K562 (cell line): ENCODE measurements around the gene SRC. TPM values are rescaled to one million over a fixed set of nuclear protein-coding genes. Genes with fewer than 3 reads are reported as not detected.

Experiments used
- ARID2 ChIP-seq: fragments of 450-650 bp; IDR thresholded peaks from 2 replicates; pipeline ENCODE4 v1.6.1; 2017; ENCODE audit warnings: antibody characterized with exemption, mild to moderate bottlenecking
- ASH1L ChIP-seq: fragments of 450-650 bp; IDR thresholded peaks from 2 replicates; pipeline ENCODE4 v1.6.1; 2018; ENCODE audit warnings: borderline replicate concordance, mild to moderate bottlenecking, low read depth; ENCODE audit not compliant: partially characterized antibody
- CBX8 ChIP-seq: fragments of 200-600 bp; sonication (generic); IDR thresholded peaks from 2 replicates; pipeline ENCODE4 v1.6.1; 2012; ENCODE audit warnings: borderline replicate concordance, mixed run types, low read depth, mild to moderate bottlenecking, moderate library complexity, mixed read lengths, low read length, control low read depth, inconsistent platforms; ENCODE audit not compliant: poor library complexity, severe bottlenecking; ENCODE audit errors: extremely low read depth
- CCAR2 ChIP-seq: fragments of 200-400 bp; formaldehyde crosslinking; IDR thresholded peaks from 2 replicates; pipeline ENCODE4 v1.6.1; 2017; ENCODE audit warnings: mild to moderate bottlenecking, low read depth, low read length
- EWSR1 ChIP-seq: fragments of 450-650 bp; IDR thresholded peaks from 2 replicates; pipeline ENCODE4 v1.6.1; 2018; ENCODE audit warnings: borderline replicate concordance, mild to moderate bottlenecking, low read depth, moderate library complexity; ENCODE audit not compliant: partially characterized antibody
- GABPA ChIP-seq: fragments of 200-800 bp; sonication (Bioruptor generic); conservative IDR thresholded peaks from 2 replicates; pipeline ENCODE4 v1.6.1; 2016; ENCODE audit warnings: low read depth, missing genetic modification characterization, missing compliant biosample characterization
- HNRNPUL1 ChIP-seq: fragments of 200-400 bp; formaldehyde crosslinking; IDR thresholded peaks from 2 replicates; pipeline ENCODE4 v1.6.1; 2017; ENCODE audit warnings: low read length
- NELFE ChIP-seq: IDR thresholded peaks from 2 replicates; pipeline ENCODE4 v1.6.1; 2011; ENCODE audit warnings: mild to moderate bottlenecking; ENCODE audit not compliant: insufficient read depth, insufficient read length
- PKNOX1 ChIP-seq: fragments of 450-650 bp; IDR thresholded peaks from 2 replicates; pipeline ENCODE4 v1.6.1; 2016
- RBM39 ChIP-seq: fragments of 200-400 bp; formaldehyde crosslinking; optimal IDR thresholded peaks from 2 replicates; pipeline ENCODE3; 2018; ENCODE audit warnings: low read depth, low read length
- TAF7 ChIP-seq: fragments of 450-650 bp; IDR thresholded peaks from 2 replicates; pipeline ENCODE4 v1.6.1; 2016; ENCODE audit warnings: missing genetic modification characterization, missing compliant biosample characterization
- ZBTB1 ChIP-seq: sonication (generic); formaldehyde crosslinking; IDR thresholded peaks from 2 replicates; pipeline ENCODE4 v1.8.1; 2023; ENCODE audit warnings: missing genetic modification reagents, low read depth, mild to moderate bottlenecking, borderline replicate concordance
- polyA plus RNA-seq, 8 experiments: library from polyadenylated mRNA; depleted of rRNA in 4 of 8; stranded (reverse) in 5 of 8; unstranded in 3 of 8; fragments of >200 nt; fragmentation: Nextera tagmentation in 2 of 8; fragmentation: Illumina TruSeq in 1 of 8; extraction: Ambion mirVana in 2 of 8; extraction: Trizol in 1 of 8; gene quantifications; 2 replicates each; pipeline versions ENCODE4 v1.2.1 to v1.2.3, GENCODE V29; 2011 to 2014; ENCODE audit warnings: inconsistent platforms in 1 of 8, missing spikeins in 1 of 8
- total RNA-seq, 7 experiments: library from RNA; depleted of rRNA in 6 of 7; stranded (reverse); fragments of >200 nt in 6 of 7; fragmentation: Illumina TruSeq in 2 of 7; extraction: Trizol in 2 of 7; gene quantifications; 2 replicates each; pipeline versions ENCODE4 v1.2.1 to v1.2.3, GENCODE V29; 2011 to 2021; ENCODE audit warnings: low replicate concordance in 1 of 7
- TF ChIP-seq, protein P1 (sequence below), 2 experiments: fragments of 450-650 bp; formaldehyde crosslinking in 1 of 2; IDR thresholded peaks; 2 replicates each; pipeline versions ENCODE4 v1.4.0 to v1.6.1; 2014 to 2020; ENCODE audit warnings: mild to moderate bottlenecking in 2 of 2, borderline replicate concordance in 1 of 2, low read depth in 1 of 2
- TF ChIP-seq, protein P2 (sequence below), 2 experiments: fragments of 250-450 bp in 1 of 2; fragments of 450-650 bp in 1 of 2; sonication (Bioruptor Pico) in 1 of 2; IDR thresholded peaks; 2 replicates each; pipeline versions ENCODE4 v1.6.1 to v1.8.0; 2016 to 2021; ENCODE audit warnings: mild to moderate bottlenecking in 2 of 2, moderate library complexity in 2 of 2, missing compliant biosample characterization in 1 of 2, missing genetic modification characterization in 1 of 2

Gene SRC
- total and polyA plus RNA-seq, 9 of the 15 experiments (the other 6 are each of a cell fraction or from before 2014, with no cell fraction given), result 0.06 to 8.5 (median 3.1) TPM

- TF ChIP-seq, protein P1, sequence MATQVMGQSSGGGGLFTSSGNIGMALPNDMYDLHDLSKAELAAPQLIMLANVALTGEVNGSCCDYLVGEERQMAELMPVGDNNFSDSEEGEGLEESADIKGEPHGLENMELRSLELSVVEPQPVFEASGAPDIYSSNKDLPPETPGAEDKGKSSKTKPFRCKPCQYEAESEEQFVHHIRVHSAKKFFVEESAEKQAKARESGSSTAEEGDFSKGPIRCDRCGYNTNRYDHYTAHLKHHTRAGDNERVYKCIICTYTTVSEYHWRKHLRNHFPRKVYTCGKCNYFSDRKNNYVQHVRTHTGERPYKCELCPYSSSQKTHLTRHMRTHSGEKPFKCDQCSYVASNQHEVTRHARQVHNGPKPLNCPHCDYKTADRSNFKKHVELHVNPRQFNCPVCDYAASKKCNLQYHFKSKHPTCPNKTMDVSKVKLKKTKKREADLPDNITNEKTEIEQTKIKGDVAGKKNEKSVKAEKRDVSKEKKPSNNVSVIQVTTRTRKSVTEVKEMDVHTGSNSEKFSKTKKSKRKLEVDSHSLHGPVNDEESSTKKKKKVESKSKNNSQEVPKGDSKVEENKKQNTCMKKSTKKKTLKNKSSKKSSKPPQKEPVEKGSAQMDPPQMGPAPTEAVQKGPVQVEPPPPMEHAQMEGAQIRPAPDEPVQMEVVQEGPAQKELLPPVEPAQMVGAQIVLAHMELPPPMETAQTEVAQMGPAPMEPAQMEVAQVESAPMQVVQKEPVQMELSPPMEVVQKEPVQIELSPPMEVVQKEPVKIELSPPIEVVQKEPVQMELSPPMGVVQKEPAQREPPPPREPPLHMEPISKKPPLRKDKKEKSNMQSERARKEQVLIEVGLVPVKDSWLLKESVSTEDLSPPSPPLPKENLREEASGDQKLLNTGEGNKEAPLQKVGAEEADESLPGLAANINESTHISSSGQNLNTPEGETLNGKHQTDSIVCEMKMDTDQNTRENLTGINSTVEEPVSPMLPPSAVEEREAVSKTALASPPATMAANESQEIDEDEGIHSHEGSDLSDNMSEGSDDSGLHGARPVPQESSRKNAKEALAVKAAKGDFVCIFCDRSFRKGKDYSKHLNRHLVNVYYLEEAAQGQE (IDR thresholded peaks at IDR 0.05; ENCODE audit: borderline replicate concordance), result no peak
- TF ChIP-seq, protein P1 (CRISPR knock-in tag; IDR thresholded peaks at IDR 0.05; ENCODE audit: low read depth), result no peak
- TF ChIP-seq GABPA (tag), result no peak
- no peak for TF ChIP-seq CCAR2
- TF ChIP-seq ASH1L, result no peak
- no peak for TF ChIP-seq NELFE
- no peak for TF ChIP-seq HNRNPUL1
- TF ChIP-seq EWSR1, result no peak
- TF ChIP-seq, protein P2, sequence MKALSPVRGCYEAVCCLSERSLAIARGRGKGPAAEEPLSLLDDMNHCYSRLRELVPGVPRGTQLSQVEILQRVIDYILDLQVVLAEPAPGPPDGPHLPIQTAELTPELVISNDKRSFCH (CRISPR knock-in tag; IDR thresholded peaks at IDR 0.05), result no peak
- TF ChIP-seq, protein P2 (tag; IDR thresholded peaks at IDR 0.05), result no peak
- no peak for TF ChIP-seq TAF7
- no peak for TF ChIP-seq ZBTB1
- TF ChIP-seq ARID2, result no peak
- no peak for TF ChIP-seq PKNOX1
- no peak for TF ChIP-seq CBX8
- TF ChIP-seq RBM39, result no peak
These were observed 42.9 kb downstream of the SRC start (continued) for GRCh38 chr20:37388831-37389230.
